ENCODE data around the gene PIK3R6.
"Not testable (repeated sequence)": the region's sequence is repeated elsewhere in the genome, so short reads cannot be mapped to it uniquely, and the experiment has no call there.

GRCh38 chr17:8885163-8885966, 17.9 kb upstream of the PIK3R6 start:
- TF ChIP-seq, protein P1, sequence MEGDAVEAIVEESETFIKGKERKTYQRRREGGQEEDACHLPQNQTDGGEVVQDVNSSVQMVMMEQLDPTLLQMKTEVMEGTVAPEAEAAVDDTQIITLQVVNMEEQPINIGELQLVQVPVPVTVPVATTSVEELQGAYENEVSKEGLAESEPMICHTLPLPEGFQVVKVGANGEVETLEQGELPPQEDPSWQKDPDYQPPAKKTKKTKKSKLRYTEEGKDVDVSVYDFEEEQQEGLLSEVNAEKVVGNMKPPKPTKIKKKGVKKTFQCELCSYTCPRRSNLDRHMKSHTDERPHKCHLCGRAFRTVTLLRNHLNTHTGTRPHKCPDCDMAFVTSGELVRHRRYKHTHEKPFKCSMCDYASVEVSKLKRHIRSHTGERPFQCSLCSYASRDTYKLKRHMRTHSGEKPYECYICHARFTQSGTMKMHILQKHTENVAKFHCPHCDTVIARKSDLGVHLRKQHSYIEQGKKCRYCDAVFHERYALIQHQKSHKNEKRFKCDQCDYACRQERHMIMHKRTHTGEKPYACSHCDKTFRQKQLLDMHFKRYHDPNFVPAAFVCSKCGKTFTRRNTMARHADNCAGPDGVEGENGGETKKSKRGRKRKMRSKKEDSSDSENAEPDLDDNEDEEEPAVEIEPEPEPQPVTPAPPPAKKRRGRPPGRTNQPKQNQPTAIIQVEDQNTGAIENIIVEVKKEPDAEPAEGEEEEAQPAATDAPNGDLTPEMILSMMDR (IDR thresholded peaks at IDR 0.05), result not testable (repeated sequence)
- not testable (repeated sequence) for TF ChIP-seq POLR2A (IDR thresholded peaks at IDR 0.05)

Data from esophagus squamous epithelium (tissue), 4 donors.